Measurements from ENCODE around the gene PDZRN3. TPM values are rescaled to one million over a fixed set of nuclear protein-coding genes. Genes with fewer than 3 reads are reported as not detected.

The PDZRN3 gene
- total and polyA plus RNA-seq, 3 experiments from 2014 or later, result not detected

GRCh38 chr3:73635254-73635653 lies 10.5 kb upstream of the PDZRN3 start:
- Histone ChIP-seq H3K27me3 (ENCODE audit: insufficient read depth, low read length, poor library complexity, severe bottlenecking) (no peaks in the 10 kb centered on the region), H3K9me3 (ENCODE audit: low read length) (no peaks in the 10 kb centered on the region), H3K27ac (ENCODE audit: low read depth, low read length) (no peak overlapping the region), H3K36me3 (ENCODE audit: insufficient read depth, low read length) (no peaks in the 10 kb centered on the region), H3K4me3 (ENCODE audit: low read length) (no peak overlapping the region), H3K4me1 (ENCODE audit: insufficient read depth, low read length) (no peaks in the 10 kb centered on the region)
- Mint-ChIP-seq H3K27ac (no peak overlapping the region), H3K4me1 (no peaks in the 10 kb centered on the region), H3K36me3 (no peaks in the 10 kb centered on the region), H3K27me3 (no peaks in the 10 kb centered on the region), H3K4me3 (no peak overlapping the region), H3K9me3 (peaks cover 0 to 2% (median 0%) of the 10 kb centered on the region in 5 donors)
- no peak for DNase-seq
- ChIA-PET POLR2A (no interaction called here), CTCF (no interaction called here)

GRCh38 chr3:73633916-73634344 lies 9.2 kb upstream of the PDZRN3 start:
- Histone ChIP-seq H3K4me1 (ENCODE audit: insufficient read depth, low read length) (no peaks in the 10 kb centered on the region), H3K36me3 (ENCODE audit: insufficient read depth, low read length) (no peaks in the 10 kb centered on the region), H3K4me3 (ENCODE audit: low read length) (no peak overlapping the region), H3K27me3 (ENCODE audit: insufficient read depth, low read length, poor library complexity, severe bottlenecking) (no peaks in the 10 kb centered on the region), H3K9me3 (ENCODE audit: low read length) (no peaks in the 10 kb centered on the region), H3K27ac (ENCODE audit: low read depth, low read length) (no peak overlapping the region)
- Mint-ChIP-seq H3K4me1 (no peaks in the 10 kb centered on the region), H3K27me3 (no peaks in the 10 kb centered on the region), H3K27ac (no peak overlapping the region), H3K9me3 (peaks cover 0 to 2% (median 0%) of the 10 kb centered on the region in 5 donors), H3K36me3 (no peaks in the 10 kb centered on the region), H3K4me3 (no peak overlapping the region)
- ChIA-PET POLR2A (no interaction called here), CTCF (no interaction called here)
- DNase-seq, result no peak

- H3K4me3 Mint-ChIP-seq, result no peak overlapping the region
- peaks cover 0 to 2% (median under 1%) of the 10 kb centered on the region in 5 donors for H3K9me3 Mint-ChIP-seq
- no peaks in the 10 kb centered on the region for H3K27me3 ChIP-seq (ENCODE audit: insufficient read depth, low read length, poor library complexity, severe bottlenecking)
- ChIA-PET POLR2A (no interaction called here), CTCF (no interaction called here)
- H3K4me1 Mint-ChIP-seq, result no peaks in the 10 kb centered on the region
- H3K27ac ChIP-seq (ENCODE audit: low read depth, low read length), result no peak overlapping the region
- H3K4me1 ChIP-seq (ENCODE audit: insufficient read depth, low read length), result no peaks in the 10 kb centered on the region
- H3K36me3 ChIP-seq (ENCODE audit: insufficient read depth, low read length), result no peaks in the 10 kb centered on the region
- no peak overlapping the region for H3K4me3 ChIP-seq (ENCODE audit: low read length)
- no peak for DNase-seq
- no peaks in the 10 kb centered on the region for H3K9me3 ChIP-seq (ENCODE audit: low read length)
- no peaks in the 10 kb centered on the region for H3K27me3 Mint-ChIP-seq
- no peak overlapping the region for H3K27ac Mint-ChIP-seq
- no peaks in the 10 kb centered on the region for H3K36me3 Mint-ChIP-seq
Observed at GRCh38 chr3:73633453-73633852, 8.7 kb upstream of the PDZRN3 start.

GRCh38 chr3:73626106-73626505 lies 1.4 kb upstream of the PDZRN3 start:
- peaks cover 0 to 7% (median 3%) of the 10 kb centered on the region in 5 donors for H3K9me3 Mint-ChIP-seq
- Histone ChIP-seq H3K9me3 (ENCODE audit: low read length) (no peaks in the 10 kb centered on the region), H3K4me1 (ENCODE audit: insufficient read depth, low read length) (no peaks in the 10 kb centered on the region), H3K27me3 (ENCODE audit: insufficient read depth, low read length, poor library complexity, severe bottlenecking) (no peaks in the 10 kb centered on the region), H3K36me3 (ENCODE audit: insufficient read depth, low read length) (no peaks in the 10 kb centered on the region), H3K4me3 (ENCODE audit: low read length) (no peak overlapping the region), H3K27ac (ENCODE audit: low read depth, low read length) (no peak overlapping the region)
- DNase-seq, result no peak
- H3K4me1 Mint-ChIP-seq, result no peaks in the 10 kb centered on the region
- no peaks in the 10 kb centered on the region for H3K36me3 Mint-ChIP-seq
- H3K4me3 Mint-ChIP-seq, result no peak overlapping the region
- H3K27ac Mint-ChIP-seq, result no peak overlapping the region
- ChIA-PET POLR2A (no interaction called here), CTCF (no interaction called here)
- peaks cover 0 to 5% of the 10 kb centered on the region in 2 donors for H3K27me3 Mint-ChIP-seq

GRCh38 chr3:73624017-73624820 lies 522 bp downstream of the PDZRN3 start:
- no peaks in the 10 kb centered on the region for H3K9me3 ChIP-seq (ENCODE audit: low read length)
- no peaks in the 10 kb centered on the region for H3K4me1 ChIP-seq (ENCODE audit: insufficient read depth, low read length)
- Mint-ChIP-seq H3K27me3 (peaks cover 0 to 5% of the 10 kb centered on the region in 2 donors), H3K27ac (no peak overlapping the region), H3K36me3 (no peaks in the 10 kb centered on the region), H3K4me1 (no peaks in the 10 kb centered on the region), H3K4me3 (no peak overlapping the region), H3K9me3 (peaks cover 0 to 7% (median 3%) of the 10 kb centered on the region in 5 donors)
- DNase-seq, result no peak
- H3K27me3 ChIP-seq (ENCODE audit: insufficient read depth, low read length, poor library complexity, severe bottlenecking), result no peaks in the 10 kb centered on the region
- H3K4me3 ChIP-seq (ENCODE audit: low read length), result no peak overlapping the region
- ChIA-PET CTCF (no interaction called here), POLR2A (no interaction called here)
- no peaks in the 10 kb centered on the region for H3K36me3 ChIP-seq (ENCODE audit: insufficient read depth, low read length)
- H3K27ac ChIP-seq (ENCODE audit: low read depth, low read length), result no peak overlapping the region

GRCh38 chr3:73623346-73623745 lies 1.4 kb downstream of the PDZRN3 start:
- ChIA-PET CTCF (no interaction called here), POLR2A (no interaction called here)
- no peaks in the 10 kb centered on the region for H3K4me1 Mint-ChIP-seq
- Histone ChIP-seq H3K4me1 (ENCODE audit: insufficient read depth, low read length) (no peaks in the 10 kb centered on the region), H3K27me3 (ENCODE audit: insufficient read depth, low read length, poor library complexity, severe bottlenecking) (no peaks in the 10 kb centered on the region), H3K9me3 (ENCODE audit: low read length) (no peaks in the 10 kb centered on the region), H3K27ac (ENCODE audit: low read depth, low read length) (no peak overlapping the region), H3K4me3 (ENCODE audit: low read length) (no peak overlapping the region), H3K36me3 (ENCODE audit: insufficient read depth, low read length) (no peaks in the 10 kb centered on the region)
- no peaks in the 10 kb centered on the region for H3K36me3 Mint-ChIP-seq
- peaks cover 0 to 5% of the 10 kb centered on the region in 2 donors for H3K27me3 Mint-ChIP-seq
- H3K27ac Mint-ChIP-seq, result no peak overlapping the region
- peaks cover 0 to 7% (median 3%) of the 10 kb centered on the region in 5 donors for H3K9me3 Mint-ChIP-seq
- H3K4me3 Mint-ChIP-seq, result no peak overlapping the region
- DNase-seq, result no peak

GRCh38 chr3:73622091-73622805 lies 2.5 kb downstream of the PDZRN3 start:
- peaks cover 0 to 6% (median 0%) of the 10 kb centered on the region in 5 donors for H3K9me3 Mint-ChIP-seq
- no peak overlapping the region for H3K4me3 Mint-ChIP-seq
- CTCF ChIA-PET, result no interaction called here
- POLR2A ChIA-PET, result no interaction called here
- Histone ChIP-seq H3K27ac (ENCODE audit: low read depth, low read length) (no peak overlapping the region), H3K36me3 (ENCODE audit: insufficient read depth, low read length) (no peaks in the 10 kb centered on the region), H3K27me3 (ENCODE audit: insufficient read depth, low read length, poor library complexity, severe bottlenecking) (no peaks in the 10 kb centered on the region), H3K4me3 (ENCODE audit: low read length) (no peak overlapping the region), H3K4me1 (ENCODE audit: insufficient read depth, low read length) (no peaks in the 10 kb centered on the region), H3K9me3 (ENCODE audit: low read length) (no peaks in the 10 kb centered on the region)
- H3K36me3 Mint-ChIP-seq, result no peaks in the 10 kb centered on the region
- peaks cover 0 to 5% of the 10 kb centered on the region in 2 donors for H3K27me3 Mint-ChIP-seq
- no peak overlapping the region for H3K27ac Mint-ChIP-seq
- no peak for DNase-seq
- H3K4me1 Mint-ChIP-seq, result no peaks in the 10 kb centered on the region

GRCh38 chr3:73621388-73621787 lies 3.4 kb downstream of the PDZRN3 start:
- Mint-ChIP-seq H3K27me3 (peaks cover 3 to 5% of the 10 kb centered on the region in 2 donors), H3K4me3 (no peak overlapping the region), H3K9me3 (peaks cover 0 to 6% (median 0%) of the 10 kb centered on the region in 5 donors), H3K4me1 (no peaks in the 10 kb centered on the region), H3K36me3 (no peaks in the 10 kb centered on the region), H3K27ac (no peak overlapping the region)
- ChIA-PET POLR2A (no interaction called here), CTCF (no interaction called here)
- Histone ChIP-seq H3K9me3 (ENCODE audit: low read length) (no peaks in the 10 kb centered on the region), H3K4me3 (ENCODE audit: low read length) (no peak overlapping the region), H3K4me1 (ENCODE audit: insufficient read depth, low read length) (no peaks in the 10 kb centered on the region), H3K36me3 (ENCODE audit: insufficient read depth, low read length) (no peaks in the 10 kb centered on the region), H3K27me3 (ENCODE audit: insufficient read depth, low read length, poor library complexity, severe bottlenecking) (no peaks in the 10 kb centered on the region), H3K27ac (ENCODE audit: low read depth, low read length) (no peak overlapping the region)
- no peak for DNase-seq

All from CD8-positive, alpha-beta memory T cell (primary cell).